Measurements from ENCODE around the gene USP22. TPM values are rescaled to one million over a fixed set of nuclear protein-coding genes. Genes with fewer than 3 reads are reported as not detected.
A peak's percentile ranks its signal among the peaks of the same experiment; 100 is the strongest.

USP22 gene
- total RNA-seq, 4 donors from 2014 or later = 101 to 128 (median 104) TPM

GRCh38 chr17:20961586-20961985 lies 81.2 kb downstream of the USP22 start:
- no peaks in the 10 kb centered on the region for H3K4me1 ChIP-seq
- TF ChIP-seq POLR2AphosphoS5 (IDR thresholded peaks at IDR 0.05) = no peak
- no peak for TF ChIP-seq EP300 (IDR thresholded peaks at IDR 0.05)
- TF ChIP-seq CTCF (IDR thresholded peaks at IDR 0.05) = no peak
- TF ChIP-seq POLR2A (IDR thresholded peaks at IDR 0.05) = no peak
- no peaks in the 10 kb centered on the region for H3K9me3 ChIP-seq
- H3K27me3 ChIP-seq = peaks cover 13% of the 10 kb centered on the region
- 71 to 80% methylated on average over 1 to 5 of the region's 5 CpGs for WGBS, 2 donors (ENCODE audit: low coverage in 1 of 2)
- no peak for ATAC-seq
- no peaks in the 10 kb centered on the region for H3K36me3 ChIP-seq
- H3K4me3 ChIP-seq = no peak overlapping the region
- H3K27ac ChIP-seq = no peak overlapping the region

GRCh38 chr17:20960871-20961270 lies 81.9 kb downstream of the USP22 start:
- 69 to 92% methylated on average over 5 of the region's 7 CpGs for WGBS, 2 donors (ENCODE audit: low coverage in 1 of 2)
- no peak for TF ChIP-seq CTCF (IDR thresholded peaks at IDR 0.05)
- Histone ChIP-seq H3K27ac (no peak overlapping the region), H3K4me1 (no peaks in the 10 kb centered on the region), H3K4me3 (no peak overlapping the region), H3K36me3 (no peaks in the 10 kb centered on the region), H3K27me3 (peaks cover 13% of the 10 kb centered on the region), H3K9me3 (no peaks in the 10 kb centered on the region)
- no peak for ATAC-seq

- WGBS, 2 donors (ENCODE audit: low coverage in 1 of 2) = 19 to 24% methylated on average over 3 to 5 of the region's 6 CpGs
- Histone ChIP-seq H3K27ac (peak overlapping the region in 2 of 4 donors; percentile 32 to 59), H3K4me1 (no peaks in the 10 kb centered on the region), H3K4me3 (no peak overlapping the region), H3K36me3 (no peaks in the 10 kb centered on the region), H3K27me3 (peaks cover 25% of the 10 kb centered on the region), H3K9me3 (no peaks in the 10 kb centered on the region)
- ATAC-seq = peak; percentile 89
- TF ChIP-seq POLR2AphosphoS5 (IDR thresholded peaks at IDR 0.05) = peak; percentile 64
- TF ChIP-seq CTCF (IDR thresholded peaks at IDR 0.05) = no peak
- no peak for TF ChIP-seq POLR2A (IDR thresholded peaks at IDR 0.05)
- TF ChIP-seq EP300 (IDR thresholded peaks at IDR 0.05) = no peak
Measured at GRCh38 chr17:20955427-20956323, 87.1 kb downstream of the USP22 start.

- WGBS, 2 donors (ENCODE audit: low coverage in 1 of 2) = 71% methylated on average over 4 of the region's 4 CpGs
- no peak for ATAC-seq
- Histone ChIP-seq H3K4me1 (no peaks in the 10 kb centered on the region), H3K4me3 (no peak overlapping the region), H3K27ac (peak overlapping the region in 1 of 4 donors; percentile 59), H3K27me3 (peaks cover 26% of the 10 kb centered on the region), H3K36me3 (no peaks in the 10 kb centered on the region), H3K9me3 (no peaks in the 10 kb centered on the region)
- TF ChIP-seq EP300 (IDR thresholded peaks at IDR 0.05) = no peak
- no peak for TF ChIP-seq POLR2AphosphoS5 (IDR thresholded peaks at IDR 0.05)
- TF ChIP-seq POLR2A (IDR thresholded peaks at IDR 0.05) = no peak
- TF ChIP-seq CTCF (IDR thresholded peaks at IDR 0.05) = no peak
Measured at GRCh38 chr17:20954794-20955193, 88.0 kb downstream of the USP22 start.

GRCh38 chr17:20952183-20952582 lies 90.6 kb downstream of the USP22 start:
- no peak for ATAC-seq
- TF ChIP-seq CTCF (IDR thresholded peaks at IDR 0.05) (no peak), POLR2A (IDR thresholded peaks at IDR 0.05) (no peak), EP300 (IDR thresholded peaks at IDR 0.05) (no peak), POLR2AphosphoS5 (IDR thresholded peaks at IDR 0.05) (no peak)
- H3K4me3 ChIP-seq = no peak overlapping the region

More at GRCh38 chr17:20952183-20952582, 90.6 kb downstream of the USP22 start:
- WGBS, 2 donors (ENCODE audit: low coverage in 1 of 2) = 60 to 65% methylated on average over 7 of the region's 7 CpGs
- H3K27me3 ChIP-seq = peaks cover 37% of the 10 kb centered on the region
- no peaks in the 10 kb centered on the region for H3K4me1 ChIP-seq
- no peaks in the 10 kb centered on the region for H3K36me3 ChIP-seq
- H3K27ac ChIP-seq = no peak overlapping the region
- no peaks in the 10 kb centered on the region for H3K9me3 ChIP-seq

All from gastroesophageal sphincter (tissue), 4 donors.